ENCODE results near the gene IGFLR1. TPM values are rescaled to one million over a fixed set of nuclear protein-coding genes. Genes with fewer than 3 reads are reported as not detected.

Gene IGFLR1
- total and polyA plus RNA-seq, 8 donors: 1.3 to 17.3 (median 7.3) TPM

DNA sequence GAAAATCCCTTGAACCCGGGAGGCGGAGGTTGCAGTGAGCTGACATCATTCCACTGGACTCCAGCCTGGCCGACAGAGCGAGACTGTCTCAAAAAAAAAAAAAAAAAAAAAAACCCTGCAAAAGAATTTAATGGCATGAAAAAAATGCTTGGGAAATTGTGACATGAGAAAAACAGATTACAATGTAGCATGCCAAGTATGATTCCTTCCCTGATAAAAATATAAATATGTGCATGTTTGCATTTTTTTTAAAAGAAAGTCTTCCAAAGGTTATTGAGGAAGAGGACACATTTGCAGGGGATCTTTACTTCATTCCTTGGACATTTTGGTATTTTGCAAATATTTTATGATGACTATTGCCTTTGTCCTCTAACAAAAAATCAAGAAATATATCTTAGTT, 52.4 kb downstream of the IGFLR1 start:
- DNase-seq (no peak), FAIRE-seq (no peak), ATAC-seq (no peak)
- 25 to 37% methylated on average over 4 of the region's 4 CpGs for WGBS, 2 donors
- TF ChIP-seq, protein P1, sequence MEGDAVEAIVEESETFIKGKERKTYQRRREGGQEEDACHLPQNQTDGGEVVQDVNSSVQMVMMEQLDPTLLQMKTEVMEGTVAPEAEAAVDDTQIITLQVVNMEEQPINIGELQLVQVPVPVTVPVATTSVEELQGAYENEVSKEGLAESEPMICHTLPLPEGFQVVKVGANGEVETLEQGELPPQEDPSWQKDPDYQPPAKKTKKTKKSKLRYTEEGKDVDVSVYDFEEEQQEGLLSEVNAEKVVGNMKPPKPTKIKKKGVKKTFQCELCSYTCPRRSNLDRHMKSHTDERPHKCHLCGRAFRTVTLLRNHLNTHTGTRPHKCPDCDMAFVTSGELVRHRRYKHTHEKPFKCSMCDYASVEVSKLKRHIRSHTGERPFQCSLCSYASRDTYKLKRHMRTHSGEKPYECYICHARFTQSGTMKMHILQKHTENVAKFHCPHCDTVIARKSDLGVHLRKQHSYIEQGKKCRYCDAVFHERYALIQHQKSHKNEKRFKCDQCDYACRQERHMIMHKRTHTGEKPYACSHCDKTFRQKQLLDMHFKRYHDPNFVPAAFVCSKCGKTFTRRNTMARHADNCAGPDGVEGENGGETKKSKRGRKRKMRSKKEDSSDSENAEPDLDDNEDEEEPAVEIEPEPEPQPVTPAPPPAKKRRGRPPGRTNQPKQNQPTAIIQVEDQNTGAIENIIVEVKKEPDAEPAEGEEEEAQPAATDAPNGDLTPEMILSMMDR (IDR thresholded peaks at IDR 0.05): no peak
- Histone ChIP-seq H3K9me3 (no peaks in the 10 kb centered on the region), H3K4me1 (no peaks in the 10 kb centered on the region), H3K27me3 (no peaks in the 10 kb centered on the region), H3K27ac (no peak overlapping the region), H3K4me3 (no peak overlapping the region), H3K36me3 (no peaks in the 10 kb centered on the region)
- intact Hi-C loops (cut with DNase I): loop anchor here in 1 of 3 donors (10.0 kb wide), 1 partner anchor 245 kb away; the partner anchor contains the start of gene LRFN3

Other genes starting within 250 kb of the IGFLR1 start
- 10 to 100 TPM; 48.5 to 86.7 (median 60.0) TPM for gene DMKN, start 228.8 kb downstream of the IGFLR1 start, total RNA-seq
- gene DMKN, start 228.8 kb downstream of the IGFLR1 start, polyA plus RNA-seq: 100 to 1,000 TPM; 133 to 197 TPM
- gene SBSN, start 214.1 kb downstream of the IGFLR1 start, total RNA-seq: not detected
- under 1 TPM; 0.15 to 0.16 TPM for gene SBSN, start 214.1 kb downstream of the IGFLR1 start, polyA plus RNA-seq
- not detected for gene GAPDHS, start 209.0 kb downstream of the IGFLR1 start, total RNA-seq
- not detected for gene GAPDHS, start 209.0 kb downstream of the IGFLR1 start, polyA plus RNA-seq
- 10 to 100 TPM; 44.3 to 63.9 (median 51.5) TPM for gene TMEM147, start 196.8 kb downstream of the IGFLR1 start, total RNA-seq
- 10 to 100 TPM; 70.2 to 91.1 TPM for gene TMEM147, start 196.8 kb downstream of the IGFLR1 start, polyA plus RNA-seq
- gene ATP4A, start 178.8 kb downstream of the IGFLR1 start, total RNA-seq: 1 to 10 TPM in 4 of 6 donors, under 1 TPM in 2; 0.28 to 3.0 (median 2.0) TPM
- 10 to 100 TPM in 1 of 2 donors, 1 to 10 TPM in 1; 6.0 to 10.8 TPM for gene ATP4A, start 178.8 kb downstream of the IGFLR1 start, polyA plus RNA-seq
- not detected for gene PMIS2, start 156.3 kb downstream of the IGFLR1 start, total RNA-seq
- not detected for gene PMIS2, start 156.3 kb downstream of the IGFLR1 start, polyA plus RNA-seq
- 10 to 100 TPM in 1 of 6 donors, 1 to 10 TPM in 5; 5.6 to 10.6 (median 6.5) TPM for gene HAUS5, start 129.7 kb downstream of the IGFLR1 start, total RNA-seq
- gene HAUS5, start 129.7 kb downstream of the IGFLR1 start, polyA plus RNA-seq: 10 to 100 TPM; 22.1 to 22.5 TPM
- 10 to 100 TPM; 18.2 to 34.0 (median 28.3) TPM for gene RBM42, start 113.4 kb downstream of the IGFLR1 start, total RNA-seq
- gene RBM42, start 113.4 kb downstream of the IGFLR1 start, polyA plus RNA-seq: 10 to 100 TPM; 38.1 to 38.6 TPM
- gene ETV2, start 100.7 kb downstream of the IGFLR1 start, total RNA-seq: 1 to 10 TPM in 3 of 6 donors, under 1 TPM in 3; 0.32 to 1.5 (median 0.99) TPM
- 1 to 10 TPM; 1.5 to 4.1 TPM for gene ETV2, start 100.7 kb downstream of the IGFLR1 start, polyA plus RNA-seq
- 100 to 1,000 TPM; 119 to 164 (median 147) TPM for gene COX6B1, start 94.1 kb downstream of the IGFLR1 start, total RNA-seq
- gene COX6B1, start 94.1 kb downstream of the IGFLR1 start, polyA plus RNA-seq: 100 to 1,000 TPM; 328 to 491 TPM
- not detected for gene UPK1A, start 75.9 kb downstream of the IGFLR1 start, total RNA-seq
- gene UPK1A, start 75.9 kb downstream of the IGFLR1 start, polyA plus RNA-seq: under 1 TPM in 1 of 2 donors, not detected in 1; 0.16 TPM
- gene ZBTB32, start 37.9 kb downstream of the IGFLR1 start, total RNA-seq: under 1 TPM in 1 of 6 donors, not detected in 5; 0.13 TPM
- gene ZBTB32, start 37.9 kb downstream of the IGFLR1 start, polyA plus RNA-seq: under 1 TPM in 1 of 2 donors, not detected in 1; 0.14 TPM
- gene KMT2B, start 24.4 kb downstream of the IGFLR1 start, total RNA-seq: 10 to 100 TPM; 16.7 to 28.4 (median 23.8) TPM
- 10 to 100 TPM; 56.0 to 59.9 TPM for gene KMT2B, start 24.4 kb downstream of the IGFLR1 start, polyA plus RNA-seq
- gene U2AF1L4, start 3.0 kb upstream of the IGFLR1 start, total RNA-seq: 10 to 100 TPM in 5 of 6 donors, 1 to 10 TPM in 1; 9.7 to 14.3 (median 11.7) TPM
- 100 to 1,000 TPM in 1 of 2 donors, 10 to 100 TPM in 1; 62.7 to 124 TPM for gene U2AF1L4, start 3.0 kb upstream of the IGFLR1 start, polyA plus RNA-seq
- gene PSENEN, start 3.2 kb upstream of the IGFLR1 start, total RNA-seq: 10 to 100 TPM; 26.7 to 38.2 (median 35.1) TPM
- 10 to 100 TPM; 53.5 to 64.6 TPM for gene PSENEN, start 3.2 kb upstream of the IGFLR1 start, polyA plus RNA-seq
- 1 to 10 TPM; 1.7 to 5.5 (median 3.7) TPM for gene LIN37, start 6.1 kb upstream of the IGFLR1 start, total RNA-seq
- gene LIN37, start 6.1 kb upstream of the IGFLR1 start, polyA plus RNA-seq: 10 to 100 TPM; 41.2 to 44.0 TPM
- 10 to 100 TPM in 3 of 6 donors, 1 to 10 TPM in 3; 3.4 to 16.4 (median 11.7) TPM for gene HSPB6, start 14.6 kb upstream of the IGFLR1 start, total RNA-seq
- gene HSPB6, start 14.6 kb upstream of the IGFLR1 start, polyA plus RNA-seq: 10 to 100 TPM; 42.2 to 59.8 TPM
- gene PROSER3, start 15.7 kb upstream of the IGFLR1 start, total RNA-seq: 1 to 10 TPM; 7.2 to 9.9 (median 8.6) TPM
- gene PROSER3, start 15.7 kb upstream of the IGFLR1 start, polyA plus RNA-seq: 10 to 100 TPM in 1 of 2 donors, 1 to 10 TPM in 1; 7.8 to 19.6 TPM
- 10 to 100 TPM in 2 of 6 donors, 1 to 10 TPM in 4; 2.7 to 13.9 (median 8.0) TPM for gene ARHGAP33, start 33.1 kb upstream of the IGFLR1 start, total RNA-seq
- 10 to 100 TPM; 23.8 to 39.6 TPM for gene ARHGAP33, start 33.1 kb upstream of the IGFLR1 start, polyA plus RNA-seq
- gene PRODH2, start 70.4 kb upstream of the IGFLR1 start, total RNA-seq: 1 to 10 TPM in 5 of 6 donors, under 1 TPM in 1; 0.95 to 6.4 (median 2.7) TPM
- 10 to 100 TPM; 13.8 to 21.5 TPM for gene PRODH2, start 70.4 kb upstream of the IGFLR1 start, polyA plus RNA-seq
- gene NPHS1, start 110.1 kb upstream of the IGFLR1 start, total RNA-seq: 10 to 100 TPM; 11.5 to 21.3 (median 15.1) TPM
- 10 to 100 TPM; 17.1 to 32.3 TPM for gene NPHS1, start 110.1 kb upstream of the IGFLR1 start, polyA plus RNA-seq
- 10 to 100 TPM; 28.5 to 89.0 (median 47.9) TPM for gene KIRREL2, start 114.5 kb upstream of the IGFLR1 start, total RNA-seq
- gene KIRREL2, start 114.5 kb upstream of the IGFLR1 start, polyA plus RNA-seq: 10 to 100 TPM; 38.1 to 49.7 TPM
- gene APLP1, start 126.1 kb upstream of the IGFLR1 start, total RNA-seq: 10 to 100 TPM; 39.2 to 71.8 (median 47.1) TPM
- 100 to 1,000 TPM; 100 to 154 TPM for gene APLP1, start 126.1 kb upstream of the IGFLR1 start, polyA plus RNA-seq
- gene NFKBID, start 158.1 kb upstream of the IGFLR1 start, total RNA-seq: 10 to 100 TPM in 1 of 6 donors, 1 to 10 TPM in 5; 3.1 to 10.4 (median 4.2) TPM
- gene NFKBID, start 158.1 kb upstream of the IGFLR1 start, polyA plus RNA-seq: 10 to 100 TPM; 15.7 to 16.7 TPM
- 1 to 10 TPM in 4 of 6 donors, under 1 TPM in 2; 0.46 to 7.4 (median 1.7) TPM for gene HCST, start 160.1 kb upstream of the IGFLR1 start, total RNA-seq
- 10 to 100 TPM in 1 of 2 donors, 1 to 10 TPM in 1; 2.3 to 10.2 TPM for gene HCST, start 160.1 kb upstream of the IGFLR1 start, polyA plus RNA-seq
- 10 to 100 TPM in 3 of 6 donors, 1 to 10 TPM in 3; 2.5 to 73.8 (median 11.0) TPM for gene TYROBP, start 165.8 kb upstream of the IGFLR1 start, total RNA-seq
- gene TYROBP, start 165.8 kb upstream of the IGFLR1 start, polyA plus RNA-seq: 10 to 100 TPM; 17.4 to 22.8 TPM
- 1 to 10 TPM; 4.9 to 9.8 (median 6.2) TPM for gene LRFN3, start 193.9 kb upstream of the IGFLR1 start, total RNA-seq
- gene LRFN3, start 193.9 kb upstream of the IGFLR1 start, polyA plus RNA-seq: 1 to 10 TPM; 6.7 to 7.6 TPM

Measured in pancreas (tissue), 10 donors.